ENCODE data around the gene PCBP3.

DNA sequence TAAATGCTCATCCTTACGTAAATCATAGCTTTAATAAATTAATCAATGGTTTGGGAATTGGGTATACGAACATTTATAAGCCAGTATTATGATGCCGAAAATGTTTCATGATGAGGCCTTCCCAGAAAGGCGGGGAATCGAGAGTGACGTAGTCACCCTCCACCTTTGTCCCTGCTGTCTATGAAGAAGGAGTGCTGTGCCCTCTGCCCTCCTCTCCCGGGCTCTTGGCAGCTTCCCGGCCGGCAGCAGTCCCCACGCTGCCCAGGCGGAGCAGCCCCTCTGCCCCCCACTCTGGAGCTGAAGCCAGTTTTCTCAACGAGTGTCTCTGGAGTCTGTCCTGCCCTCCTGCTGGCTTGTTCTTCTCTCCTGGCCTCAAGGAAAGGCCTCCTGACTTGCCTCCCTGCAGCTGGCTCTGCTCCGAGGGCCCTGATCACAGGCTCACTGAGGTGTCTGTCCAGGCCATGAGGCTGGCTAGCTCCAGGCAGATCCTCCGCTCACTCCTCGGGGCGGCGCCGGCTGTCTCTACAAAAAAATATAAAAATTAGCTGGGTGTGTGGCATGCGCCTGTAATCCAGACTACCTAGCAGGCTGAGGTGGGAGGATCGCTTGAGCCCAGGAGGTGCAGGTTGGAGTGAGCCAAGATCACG, 187.3 kb downstream of the PCBP3 start:
- TF ChIP-seq, protein P1, sequence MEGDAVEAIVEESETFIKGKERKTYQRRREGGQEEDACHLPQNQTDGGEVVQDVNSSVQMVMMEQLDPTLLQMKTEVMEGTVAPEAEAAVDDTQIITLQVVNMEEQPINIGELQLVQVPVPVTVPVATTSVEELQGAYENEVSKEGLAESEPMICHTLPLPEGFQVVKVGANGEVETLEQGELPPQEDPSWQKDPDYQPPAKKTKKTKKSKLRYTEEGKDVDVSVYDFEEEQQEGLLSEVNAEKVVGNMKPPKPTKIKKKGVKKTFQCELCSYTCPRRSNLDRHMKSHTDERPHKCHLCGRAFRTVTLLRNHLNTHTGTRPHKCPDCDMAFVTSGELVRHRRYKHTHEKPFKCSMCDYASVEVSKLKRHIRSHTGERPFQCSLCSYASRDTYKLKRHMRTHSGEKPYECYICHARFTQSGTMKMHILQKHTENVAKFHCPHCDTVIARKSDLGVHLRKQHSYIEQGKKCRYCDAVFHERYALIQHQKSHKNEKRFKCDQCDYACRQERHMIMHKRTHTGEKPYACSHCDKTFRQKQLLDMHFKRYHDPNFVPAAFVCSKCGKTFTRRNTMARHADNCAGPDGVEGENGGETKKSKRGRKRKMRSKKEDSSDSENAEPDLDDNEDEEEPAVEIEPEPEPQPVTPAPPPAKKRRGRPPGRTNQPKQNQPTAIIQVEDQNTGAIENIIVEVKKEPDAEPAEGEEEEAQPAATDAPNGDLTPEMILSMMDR (optimal IDR thresholded peaks at IDR 0.05 in 1 of 3, IDR thresholded peaks at IDR 0.05 in 1 of 3, conservative IDR thresholded peaks at IDR 0.05 in 1 of 3; ENCODE audit: extremely low read depth in 1 of 3, insufficient read depth in 2 of 3, low read length in 3 of 3), result no peak
- TF ChIP-seq EZH2 (IDR thresholded peaks at IDR 0.05; ENCODE audit: low read length), result no peak
